ENCODE data around the gene DPY30. TPM values are rescaled to one million over a fixed set of nuclear protein-coding genes. Genes with fewer than 3 reads are reported as not detected.

DPY30 gene
- polyA plus RNA-seq, 4 donors: 84.8 to 125 (median 108) TPM

GRCh38 chr2:31992934-31993333, 46.7 kb downstream of the DPY30 start:
- Histone ChIP-seq H3K9me3 (ENCODE audit: control insufficient read depth in 2 of 2, insufficient read depth in 1 of 2, low read depth in 1 of 2, low read length in 1 of 2) (no peaks in the 10 kb centered on the region), H3K27me3 (ENCODE audit: control insufficient read depth in 3 of 3, insufficient read depth in 3 of 3, low read length in 3 of 3) (no peaks in the 10 kb centered on the region), H3K36me3 (ENCODE audit: control insufficient read depth in 3 of 3, insufficient read depth in 2 of 3, low read depth in 1 of 3, low read length in 3 of 3) (peaks cover 0 to 2% (median 0%) of the 10 kb centered on the region in 3 donors), H3K4me1 (ENCODE audit: control insufficient read depth in 3 of 3, insufficient read depth in 2 of 3, low read depth in 1 of 3, low read length in 2 of 3) (peaks cover 0 to 3% (median 0%) of the 10 kb centered on the region in 3 donors), H3K4me3 (ENCODE audit: low read depth in 1 of 3, low read length in 3 of 3) (no peak overlapping the region), H3K27ac (ENCODE audit: low read depth in 1 of 3, low read length in 2 of 3) (no peak overlapping the region)
- 93 to 95% (median 94%) methylated on average over 4 of the region's 4 CpGs for WGBS, 3 donors
- FAIRE-seq (no peak), DNase-seq (no peak)

GRCh38 chr2:31992025-31992579, 47.5 kb downstream of the DPY30 start:
- no peak overlapping the region for H3K27ac ChIP-seq (ENCODE audit: low read depth in 1 of 3, low read length in 2 of 3)
- H3K9me3 ChIP-seq (ENCODE audit: control insufficient read depth in 2 of 2, insufficient read depth in 1 of 2, low read depth in 1 of 2, low read length in 1 of 2): no peaks in the 10 kb centered on the region
- no peak overlapping the region for H3K4me3 ChIP-seq (ENCODE audit: low read depth in 1 of 3, low read length in 3 of 3)
- H3K36me3 ChIP-seq (ENCODE audit: control insufficient read depth in 3 of 3, insufficient read depth in 2 of 3, low read depth in 1 of 3, low read length in 3 of 3): peaks cover 0 to 2% (median 0%) of the 10 kb centered on the region in 3 donors
- 69 to 84% (median 76%) methylated on average over 3 of the region's 3 CpGs for WGBS, 3 donors
- DNase-seq (peak; percentile 46 to 66), FAIRE-seq (no peak)
- no peaks in the 10 kb centered on the region for H3K27me3 ChIP-seq (ENCODE audit: control insufficient read depth in 3 of 3, insufficient read depth in 3 of 3, low read length in 3 of 3)
- H3K4me1 ChIP-seq (ENCODE audit: control insufficient read depth in 3 of 3, insufficient read depth in 2 of 3, low read depth in 1 of 3, low read length in 2 of 3): peaks cover 0 to 2% (median 0%) of the 10 kb centered on the region in 3 donors

- Histone ChIP-seq H3K27ac (ENCODE audit: low read depth in 1 of 3, low read length in 2 of 3) (no peak overlapping the region), H3K4me3 (ENCODE audit: low read depth in 1 of 3, low read length in 3 of 3) (no peak overlapping the region), H3K27me3 (ENCODE audit: control insufficient read depth in 3 of 3, insufficient read depth in 3 of 3, low read length in 3 of 3) (no peaks in the 10 kb centered on the region), H3K4me1 (ENCODE audit: control insufficient read depth in 3 of 3, insufficient read depth in 2 of 3, low read depth in 1 of 3, low read length in 2 of 3) (no peaks in the 10 kb centered on the region), H3K9me3 (ENCODE audit: control insufficient read depth in 2 of 2, insufficient read depth in 1 of 2, low read depth in 1 of 2, low read length in 1 of 2) (no peaks in the 10 kb centered on the region), H3K36me3 (ENCODE audit: control insufficient read depth in 3 of 3, insufficient read depth in 2 of 3, low read depth in 1 of 3, low read length in 3 of 3) (peaks cover 0 to 5% (median 0%) of the 10 kb centered on the region in 3 donors)
- no peak for DNase-seq
- no peak for FAIRE-seq
- 92 to 94% (median 92%) methylated on average over 4 of the region's 4 CpGs for WGBS, 3 donors
These were observed 49.7 kb downstream of the DPY30 start for GRCh38 chr2:31989946-31990345.

GRCh38 chr2:31987454-31988220, 52.0 kb downstream of the DPY30 start:
- no peak for DNase-seq
- no peak for FAIRE-seq
- H3K27ac ChIP-seq (ENCODE audit: low read depth in 1 of 3, low read length in 2 of 3): no peak overlapping the region
- H3K36me3 ChIP-seq (ENCODE audit: control insufficient read depth in 3 of 3, insufficient read depth in 2 of 3, low read depth in 1 of 3, low read length in 3 of 3): peaks cover 0 to 3% (median 2%) of the 10 kb centered on the region in 3 donors
- no peaks in the 10 kb centered on the region for H3K27me3 ChIP-seq (ENCODE audit: control insufficient read depth in 3 of 3, insufficient read depth in 3 of 3, low read length in 3 of 3)
- no peaks in the 10 kb centered on the region for H3K9me3 ChIP-seq (ENCODE audit: control insufficient read depth in 2 of 2, insufficient read depth in 1 of 2, low read depth in 1 of 2, low read length in 1 of 2)
- no peak overlapping the region for H3K4me3 ChIP-seq (ENCODE audit: low read depth in 1 of 3, low read length in 3 of 3)
- H3K4me1 ChIP-seq (ENCODE audit: control insufficient read depth in 3 of 3, insufficient read depth in 2 of 3, low read depth in 1 of 3, low read length in 2 of 3): no peaks in the 10 kb centered on the region
- 94 to 97% (median 94%) methylated on average over 2 of the region's 2 CpGs for WGBS, 3 donors

- Histone ChIP-seq H3K36me3 (ENCODE audit: control insufficient read depth in 3 of 3, insufficient read depth in 2 of 3, low read depth in 1 of 3, low read length in 3 of 3) (peaks cover 0 to 3% (median 2%) of the 10 kb centered on the region in 3 donors), H3K27ac (ENCODE audit: low read depth in 1 of 3, low read length in 2 of 3) (no peak overlapping the region), H3K4me3 (ENCODE audit: low read depth in 1 of 3, low read length in 3 of 3) (no peak overlapping the region), H3K4me1 (ENCODE audit: control insufficient read depth in 3 of 3, insufficient read depth in 2 of 3, low read depth in 1 of 3, low read length in 2 of 3) (no peaks in the 10 kb centered on the region), H3K27me3 (ENCODE audit: control insufficient read depth in 3 of 3, insufficient read depth in 3 of 3, low read length in 3 of 3) (no peaks in the 10 kb centered on the region), H3K9me3 (ENCODE audit: control insufficient read depth in 2 of 2, insufficient read depth in 1 of 2, low read depth in 1 of 2, low read length in 1 of 2) (no peaks in the 10 kb centered on the region)
- 89 to 94% (median 92%) methylated on average over 3 of the region's 3 CpGs for WGBS, 3 donors
- DNase-seq (no peak), FAIRE-seq (no peak)
These were observed 52.7 kb downstream of the DPY30 start for GRCh38 chr2:31986906-31987305.

- FAIRE-seq: no peak
- H3K27ac ChIP-seq (ENCODE audit: low read depth in 1 of 3, low read length in 2 of 3): no peak overlapping the region
- WGBS, 3 donors: 90 to 98% (median 92%) methylated on average over 5 of the region's 5 CpGs
- H3K4me1 ChIP-seq (ENCODE audit: control insufficient read depth in 3 of 3, insufficient read depth in 2 of 3, low read depth in 1 of 3, low read length in 2 of 3): peaks cover 0 to 7% (median 0%) of the 10 kb centered on the region in 3 donors
- DNase-seq: no peak
- H3K9me3 ChIP-seq (ENCODE audit: control insufficient read depth in 2 of 2, insufficient read depth in 1 of 2, low read depth in 1 of 2, low read length in 1 of 2): no peaks in the 10 kb centered on the region
- H3K36me3 ChIP-seq (ENCODE audit: control insufficient read depth in 3 of 3, insufficient read depth in 2 of 3, low read depth in 1 of 3, low read length in 3 of 3): peaks cover 0 to 3% (median 2%) of the 10 kb centered on the region in 3 donors
- H3K27me3 ChIP-seq (ENCODE audit: control insufficient read depth in 3 of 3, insufficient read depth in 3 of 3, low read length in 3 of 3): no peaks in the 10 kb centered on the region
- no peak overlapping the region for H3K4me3 ChIP-seq (ENCODE audit: low read depth in 1 of 3, low read length in 3 of 3)
These were observed 55.7 kb downstream of the DPY30 start for GRCh38 chr2:31983762-31984467.

GRCh38 chr2:31980674-31981356, 58.8 kb downstream of the DPY30 start:
- H3K27ac ChIP-seq (ENCODE audit: low read depth in 1 of 3, low read length in 2 of 3): peak overlapping the region in 1 of 3 donors; percentile 45
- H3K4me3 ChIP-seq (ENCODE audit: low read depth in 1 of 3, low read length in 3 of 3): no peak overlapping the region
- 59 to 76% (median 64%) methylated on average over 6 of the region's 6 CpGs for WGBS, 3 donors
- peaks cover 0 to 7% (median 0%) of the 10 kb centered on the region in 3 donors for H3K4me1 ChIP-seq (ENCODE audit: control insufficient read depth in 3 of 3, insufficient read depth in 2 of 3, low read depth in 1 of 3, low read length in 2 of 3)
- no peaks in the 10 kb centered on the region for H3K27me3 ChIP-seq (ENCODE audit: control insufficient read depth in 3 of 3, insufficient read depth in 3 of 3, low read length in 3 of 3)
- no peaks in the 10 kb centered on the region for H3K9me3 ChIP-seq (ENCODE audit: control insufficient read depth in 2 of 2, insufficient read depth in 1 of 2, low read depth in 1 of 2, low read length in 1 of 2)
- peak in 1 of 2 donors; percentile 39 for DNase-seq
- FAIRE-seq: no peak
- peaks cover 0 to 2% (median 2%) of the 10 kb centered on the region in 3 donors for H3K36me3 ChIP-seq (ENCODE audit: control insufficient read depth in 3 of 3, insufficient read depth in 2 of 3, low read depth in 1 of 3, low read length in 3 of 3)

- FAIRE-seq (no peak), DNase-seq (no peak)
- H3K27ac ChIP-seq (ENCODE audit: low read depth in 1 of 3, low read length in 2 of 3): no peak overlapping the region
- H3K36me3 ChIP-seq (ENCODE audit: control insufficient read depth in 3 of 3, insufficient read depth in 2 of 3, low read depth in 1 of 3, low read length in 3 of 3): peaks cover 0 to 2% (median 2%) of the 10 kb centered on the region in 3 donors
- no peaks in the 10 kb centered on the region for H3K27me3 ChIP-seq (ENCODE audit: control insufficient read depth in 3 of 3, insufficient read depth in 3 of 3, low read length in 3 of 3)
- H3K4me3 ChIP-seq (ENCODE audit: low read depth in 1 of 3, low read length in 3 of 3): no peak overlapping the region
- no peaks in the 10 kb centered on the region for H3K9me3 ChIP-seq (ENCODE audit: control insufficient read depth in 2 of 2, insufficient read depth in 1 of 2, low read depth in 1 of 2, low read length in 1 of 2)
- peaks cover 0 to 7% (median 0%) of the 10 kb centered on the region in 3 donors for H3K4me1 ChIP-seq (ENCODE audit: control insufficient read depth in 3 of 3, insufficient read depth in 2 of 3, low read depth in 1 of 3, low read length in 2 of 3)
- 87 to 94% (median 93%) methylated on average over 3 of the region's 3 CpGs for WGBS, 3 donors
These were observed 59.6 kb downstream of the DPY30 start for GRCh38 chr2:31979956-31980355.
